ENCODE results near the gene GCSAM. TPM values are rescaled to one million over a fixed set of nuclear protein-coding genes. Genes with fewer than 3 reads are reported as not detected.

Gene GCSAM, protein sequence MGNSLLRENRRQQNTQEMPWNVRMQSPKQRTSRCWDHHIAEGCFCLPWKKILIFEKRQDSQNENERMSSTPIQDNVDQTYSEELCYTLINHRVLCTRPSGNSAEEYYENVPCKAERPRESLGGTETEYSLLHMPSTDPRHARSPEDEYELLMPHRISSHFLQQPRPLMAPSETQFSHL
- total RNA-seq, result under 1 TPM in 4 of 6 donors, not detected in 2; 0.31 to 0.81 (median 0.52) TPM

GRCh38 chr3:112132975-112133448 lies at the start of gene GCSAM:
Gene GCSAM, minus strand, starts transcription at chr3:112133248. Its CDS starts 128 bp downstream, at chr3:112133120.
- peak in 1 of 2 donors; percentile 66 for DNase-seq
- ATAC-seq (ENCODE audit: low FRiP score in 2 of 2), result peak; percentile 78 to 82
- H3K27ac ChIP-seq, result no peak within 1 kb of the TSS
- peaks cover 0 to 7% (median 0%) of the 10 kb centered on the region in 4 donors for H3K4me1 ChIP-seq
- H3K4me3 ChIP-seq, result no peak within 1 kb of the TSS
- H3K9me3 ChIP-seq, result no peaks in the 10 kb centered on the region
- no peaks in the 10 kb centered on the region for H3K36me3 ChIP-seq
- WGBS, 2 donors, result 42 to 52% methylated on average over 5 of the region's 5 CpGs
- H3K27me3 ChIP-seq, result no peaks in the 10 kb centered on the region
- TF ChIP-seq POLR2AphosphoS5 (IDR thresholded peaks at IDR 0.05) (no peak), CTCF (IDR thresholded peaks at IDR 0.05) (no peak), EP300 (IDR thresholded peaks at IDR 0.05) (no peak), POLR2A (IDR thresholded peaks at IDR 0.05) (no peak)

GRCh38 chr3:112175646-112176045 lies 42.6 kb upstream of the GCSAM start:
- TF ChIP-seq POLR2A (IDR thresholded peaks at IDR 0.05), result no peak
- no peak for TF ChIP-seq CTCF (IDR thresholded peaks at IDR 0.05)
- TF ChIP-seq POLR2AphosphoS5 (IDR thresholded peaks at IDR 0.05), result no peak
- TF ChIP-seq EP300 (IDR thresholded peaks at IDR 0.05), result no peak
- H3K36me3 ChIP-seq, result no peaks in the 10 kb centered on the region
- H3K27ac ChIP-seq, result no peak overlapping the region
- 54 to 91% methylated on average over 5 to 6 of the region's 6 CpGs for WGBS, 2 donors
- DNase-seq (no peak), ATAC-seq (ENCODE audit: low FRiP score in 2 of 2) (peak in 1 of 2 donors; percentile 19)
- no peaks in the 10 kb centered on the region for H3K27me3 ChIP-seq
- H3K4me1 ChIP-seq, result no peaks in the 10 kb centered on the region
- no peaks in the 10 kb centered on the region for H3K9me3 ChIP-seq
- no peak overlapping the region for H3K4me3 ChIP-seq

- Histone ChIP-seq H3K27ac (no peak overlapping the region), H3K36me3 (no peaks in the 10 kb centered on the region), H3K9me3 (no peaks in the 10 kb centered on the region), H3K4me3 (no peak overlapping the region), H3K27me3 (no peaks in the 10 kb centered on the region), H3K4me1 (no peaks in the 10 kb centered on the region)
- ATAC-seq (ENCODE audit: low FRiP score in 2 of 2), result peak in 1 of 2 donors; percentile 51
- TF ChIP-seq EP300 (IDR thresholded peaks at IDR 0.05) (no peak), POLR2A (IDR thresholded peaks at IDR 0.05) (no peak), POLR2AphosphoS5 (IDR thresholded peaks at IDR 0.05) (no peak), CTCF (IDR thresholded peaks at IDR 0.05) (no peak)
- no peak for DNase-seq
- WGBS, 2 donors, result 99 to 100% methylated on average over 5 of the region's 5 CpGs
Measured at GRCh38 chr3:112175037-112175436, 42.0 kb upstream of the GCSAM start.

DNA sequence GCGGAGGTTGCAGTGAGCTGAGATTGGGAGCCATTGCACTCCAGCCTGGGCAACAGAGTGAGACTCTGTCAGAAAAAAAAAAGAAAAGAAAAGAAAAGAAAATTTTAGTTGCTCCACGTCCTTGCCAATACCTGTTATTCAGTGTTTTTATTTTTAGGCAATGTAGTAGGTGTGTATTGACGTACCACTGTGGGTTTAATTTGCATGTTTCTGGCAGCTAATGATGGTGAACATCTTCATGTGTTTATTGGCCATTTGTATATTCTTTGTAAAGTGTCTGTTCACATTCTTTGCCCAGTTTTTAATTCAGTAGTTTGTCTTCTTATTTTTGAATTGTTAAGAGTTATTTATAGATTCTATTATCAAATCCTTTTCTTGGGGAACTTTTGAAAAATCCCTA lies 38.1 kb upstream of the GCSAM start:
- DNase-seq, result no peak
- no peak for TF ChIP-seq CTCF (IDR thresholded peaks at IDR 0.05)
- no peak for TF ChIP-seq EP300 (IDR thresholded peaks at IDR 0.05)
- TF ChIP-seq POLR2A (IDR thresholded peaks at IDR 0.05), result no peak
- no peak for TF ChIP-seq POLR2AphosphoS5 (IDR thresholded peaks at IDR 0.05)

DNA sequence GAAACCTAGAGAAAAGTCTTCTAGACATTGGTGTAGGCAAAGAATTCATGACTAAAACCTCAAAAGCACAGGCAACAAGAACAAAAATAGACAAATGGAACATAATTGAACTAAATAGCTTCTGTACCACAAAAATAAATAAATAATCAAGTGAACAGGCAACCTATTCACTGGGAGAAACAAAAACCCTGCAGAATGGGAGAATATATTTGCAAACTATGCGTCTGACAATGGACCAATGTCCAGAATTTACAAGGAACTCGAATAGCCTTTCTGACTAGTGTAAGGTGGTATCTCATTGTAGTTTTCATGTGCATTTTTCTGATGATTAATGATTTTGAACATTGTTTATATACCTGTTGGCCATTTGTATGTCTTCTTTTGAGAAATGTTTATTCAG lies 37.0 kb upstream of the GCSAM start:
- H3K36me3 ChIP-seq, result no peaks in the 10 kb centered on the region
- no peaks in the 10 kb centered on the region for H3K4me1 ChIP-seq
- peaks cover 0 to 8% (median 0%) of the 10 kb centered on the region in 4 donors for H3K9me3 ChIP-seq
- TF ChIP-seq EP300 (IDR thresholded peaks at IDR 0.05), result no peak
- TF ChIP-seq CTCF (IDR thresholded peaks at IDR 0.05), result no peak
- TF ChIP-seq POLR2AphosphoS5 (IDR thresholded peaks at IDR 0.05), result no peak
- no peak for TF ChIP-seq POLR2A (IDR thresholded peaks at IDR 0.05)
- H3K27ac ChIP-seq, result no peak overlapping the region
- 86 to 90% methylated on average over 2 of the region's 2 CpGs for WGBS, 2 donors
- H3K4me3 ChIP-seq, result no peak overlapping the region
- no peaks in the 10 kb centered on the region for H3K27me3 ChIP-seq
- ATAC-seq (ENCODE audit: low FRiP score in 2 of 2) (no peak), DNase-seq (no peak)

More for the DNA sequence above, 38.1 kb upstream of the GCSAM start:
- Histone ChIP-seq H3K4me1 (no peaks in the 10 kb centered on the region), H3K27ac (no peak overlapping the region), H3K9me3 (peaks cover 0 to under 1% (median 0%) of the 10 kb centered on the region in 4 donors), H3K4me3 (no peak overlapping the region), H3K36me3 (no peaks in the 10 kb centered on the region), H3K27me3 (no peaks in the 10 kb centered on the region)
- WGBS, 2 donors, result 90 to 95% methylated on average over 3 of the region's 3 CpGs
- no peak for ATAC-seq (ENCODE audit: low FRiP score in 2 of 2)

Measured in upper lobe of left lung (tissue), 6 donors.